Keratinocyte (primary cell): ENCODE measurements around the gene SPATA31C1. TPM values are rescaled to one million over a fixed set of nuclear protein-coding genes. Genes with fewer than 3 reads are reported as not detected.

ENCODE experiments used
- DNase-seq: peaks from one replicate; pipeline ENCODE4 v3.0.0-alpha.2; 2011; ENCODE audit warnings: low read depth, missing footprints, low spot score
- FAIRE-seq: peaks from 2 replicates; lab custom pipeline; 2011; peaks lifted over from hg19 to GRCh38; lab: Jason Lieb, UNC
- H2AFZ ChIP-seq: 2 replicates; pipeline ENCODE4 v1.6.0; 2012; ENCODE audit warnings: low read length, control low read depth, inconsistent platforms; ENCODE audit not compliant: control insufficient read depth
- H3K27ac ChIP-seq: 2 replicates; pipeline ENCODE4 v1.5.1; 2011; ENCODE audit warnings: low read length; ENCODE audit not compliant: control insufficient read depth, insufficient read depth
- H3K27me3 ChIP-seq: 3 replicates; pipeline ENCODE4 v1.6.0; 2011; ENCODE audit warnings: low read length; ENCODE audit not compliant: control insufficient read depth, insufficient read depth; ENCODE audit errors: extremely low read depth
- H3K36me3 ChIP-seq, 2 experiments: 2 replicates in 1 of 2; 3 replicates in 1 of 2; pipeline ENCODE4 v1.5.1; 2011; ENCODE audit warnings: low read length in 2 of 2, mild to moderate bottlenecking in 1 of 2; ENCODE audit not compliant: control insufficient read depth in 2 of 2, insufficient read depth in 2 of 2; ENCODE audit errors: extremely low read depth in 1 of 2
- H3K4me1 ChIP-seq: 3 replicates; pipeline ENCODE4 v1.5.1; 2011; ENCODE audit warnings: low read length; ENCODE audit not compliant: control insufficient read depth, insufficient read depth; ENCODE audit errors: extremely low read depth
- H3K4me2 ChIP-seq: 3 replicates; pipeline ENCODE4 v1.6.0; 2011; ENCODE audit warnings: low read depth, low read length; ENCODE audit not compliant: control insufficient read depth, insufficient read depth; ENCODE audit errors: extremely low read depth
- H3K4me3 ChIP-seq, 3 experiments: fragments of 200-600 bp in 1 of 3; sonication (generic) in 1 of 3; 2 replicates in 2 of 3; 3 replicates in 1 of 3; pipeline ENCODE4 v1.5.1; 2011 to 2016; ENCODE audit warnings: low read length in 3 of 3, mild to moderate bottlenecking in 3 of 3, control low read depth in 2 of 3, inconsistent platforms in 1 of 3, low read depth in 1 of 3, mixed read lengths in 1 of 3, mixed run types in 1 of 3, moderate library complexity in 1 of 3; ENCODE audit not compliant: control insufficient read depth in 2 of 3, insufficient read depth in 2 of 3; ENCODE audit errors: extremely low read depth in 1 of 3
- H3K79me2 ChIP-seq: 2 replicates; pipeline ENCODE4 v1.6.0; 2012; ENCODE audit warnings: low read length; ENCODE audit not compliant: control insufficient read depth, insufficient read depth
- H3K9ac ChIP-seq: 3 replicates; pipeline ENCODE4 v1.6.0; 2011; ENCODE audit warnings: low read length; ENCODE audit not compliant: control insufficient read depth, insufficient read depth; ENCODE audit errors: extremely low read depth
- H3K9me1 ChIP-seq: 3 replicates; pipeline ENCODE4 v1.6.0; 2011; ENCODE audit warnings: low read length; ENCODE audit not compliant: control insufficient read depth, insufficient read depth; ENCODE audit errors: extremely low read depth
- H3K9me3 ChIP-seq: 2 replicates; pipeline ENCODE4 v1.5.1; 2012; ENCODE audit warnings: low read depth, low read length; ENCODE audit not compliant: control insufficient read depth
- H4K20me1 ChIP-seq: 3 replicates; pipeline ENCODE4 v1.6.0; 2011; ENCODE audit warnings: low read length; ENCODE audit not compliant: control insufficient read depth, insufficient read depth; ENCODE audit errors: extremely low read depth
- EZH2 ChIP-seq: IDR thresholded peaks from one replicate; pipeline ENCODE4 v1.6.1; 2012; ENCODE audit warnings: inconsistent platforms, mild to moderate bottlenecking, low read length, moderate library complexity
- dilution Hi-C: fragments of 300-500 bp; cut with MboI; formaldehyde crosslinking; loops from one replicate; pipeline ENCODE4 v1.7.0; 2020; ENCODE audit warnings: low sequenced_read_pairs; ENCODE audit not compliant: extremely low pct_ligation_motif_present
- polyA plus RNA-seq, 5 experiments: library from polyadenylated mRNA; depleted of rRNA in 3 of 5; stranded (reverse) in 3 of 5; stranded (forward) in 1 of 5; unstranded in 1 of 5; fragments of >200 nt; gene quantifications; 1 replicate in 1 of 5; 2 replicates in 3 of 5; 3 replicates in 1 of 5; pipeline versions ENCODE4 v1.2.1 to v1.2.3, GENCODE V29; 2011 to 2012; ENCODE audit warnings: missing spikeins in 2 of 5, low read depth in 1 of 5, low replicate concordance in 1 of 5
- TF ChIP-seq, protein P1 (sequence below), 3 experiments: IDR thresholded peaks in 1 of 3; conservative IDR thresholded peaks in 1 of 3; optimal IDR thresholded peaks in 1 of 3; 2 replicates in 2 of 3; 3 replicates in 1 of 3; pipeline versions ENCODE3 to v1.5.1; 2011; ENCODE audit warnings: low read length in 3 of 3, mild to moderate bottlenecking in 3 of 3, moderate library complexity in 2 of 3, control low read depth in 1 of 3, inconsistent platforms in 1 of 3; ENCODE audit not compliant: insufficient read depth in 2 of 3; ENCODE audit errors: extremely low read depth in 1 of 3

Gene SPATA31C1
- polyA plus RNA-seq, 1 donor (not counting 4 experiments of a cell fraction or from before 2014, with no cell fraction given), result not detected

DNA sequence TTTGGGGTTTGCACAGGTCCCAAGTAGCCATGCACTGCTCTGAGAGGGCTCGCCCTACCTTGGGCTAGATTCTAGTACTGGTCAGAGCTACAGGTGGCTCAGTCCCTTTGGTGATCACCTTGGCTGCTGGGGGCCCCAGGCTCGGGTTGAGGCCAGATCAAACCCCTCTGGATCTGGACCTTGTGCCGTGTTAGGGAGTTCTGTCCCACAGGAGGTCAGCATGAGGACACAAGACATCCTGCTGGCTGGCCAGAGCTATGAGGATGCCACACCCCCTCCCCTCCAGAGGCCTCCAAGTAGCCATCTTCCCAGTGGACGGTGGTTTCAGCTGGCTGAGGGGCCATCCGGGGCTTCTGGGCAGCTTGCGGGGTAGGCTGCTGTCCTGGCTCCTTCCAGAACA, 46.0 kb downstream of the SPATA31C1 start:
- FAIRE-seq, result no peak
- Histone ChIP-seq H3K4me2 (no peak overlapping the region), H2AFZ (no peak overlapping the region), H3K79me2 (no peaks in the 10 kb centered on the region), H3K36me3 (peaks cover 4 to 5% of the 10 kb centered on the region in 2 experiments), H3K4me1 (no peaks in the 10 kb centered on the region), H3K27me3 (no peaks in the 10 kb centered on the region), H3K4me3 (no peak overlapping the region), H4K20me1 (no peaks in the 10 kb centered on the region), H3K9ac (no peak overlapping the region), H3K9me3 (no peaks in the 10 kb centered on the region), H3K9me1 (no peaks in the 10 kb centered on the region), H3K27ac (no peak overlapping the region)
- dilution Hi-C loops, result no loop called here
- DNase-seq, result no peak
- TF ChIP-seq, protein P1, sequence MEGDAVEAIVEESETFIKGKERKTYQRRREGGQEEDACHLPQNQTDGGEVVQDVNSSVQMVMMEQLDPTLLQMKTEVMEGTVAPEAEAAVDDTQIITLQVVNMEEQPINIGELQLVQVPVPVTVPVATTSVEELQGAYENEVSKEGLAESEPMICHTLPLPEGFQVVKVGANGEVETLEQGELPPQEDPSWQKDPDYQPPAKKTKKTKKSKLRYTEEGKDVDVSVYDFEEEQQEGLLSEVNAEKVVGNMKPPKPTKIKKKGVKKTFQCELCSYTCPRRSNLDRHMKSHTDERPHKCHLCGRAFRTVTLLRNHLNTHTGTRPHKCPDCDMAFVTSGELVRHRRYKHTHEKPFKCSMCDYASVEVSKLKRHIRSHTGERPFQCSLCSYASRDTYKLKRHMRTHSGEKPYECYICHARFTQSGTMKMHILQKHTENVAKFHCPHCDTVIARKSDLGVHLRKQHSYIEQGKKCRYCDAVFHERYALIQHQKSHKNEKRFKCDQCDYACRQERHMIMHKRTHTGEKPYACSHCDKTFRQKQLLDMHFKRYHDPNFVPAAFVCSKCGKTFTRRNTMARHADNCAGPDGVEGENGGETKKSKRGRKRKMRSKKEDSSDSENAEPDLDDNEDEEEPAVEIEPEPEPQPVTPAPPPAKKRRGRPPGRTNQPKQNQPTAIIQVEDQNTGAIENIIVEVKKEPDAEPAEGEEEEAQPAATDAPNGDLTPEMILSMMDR (optimal IDR thresholded peaks at IDR 0.05 in 1 of 3, IDR thresholded peaks at IDR 0.05 in 1 of 3, conservative IDR thresholded peaks at IDR 0.05 in 1 of 3; ENCODE audit: extremely low read depth in 1 of 3, insufficient read depth in 2 of 3, low read length in 3 of 3), result no peak
- no peak for TF ChIP-seq EZH2

DNA sequence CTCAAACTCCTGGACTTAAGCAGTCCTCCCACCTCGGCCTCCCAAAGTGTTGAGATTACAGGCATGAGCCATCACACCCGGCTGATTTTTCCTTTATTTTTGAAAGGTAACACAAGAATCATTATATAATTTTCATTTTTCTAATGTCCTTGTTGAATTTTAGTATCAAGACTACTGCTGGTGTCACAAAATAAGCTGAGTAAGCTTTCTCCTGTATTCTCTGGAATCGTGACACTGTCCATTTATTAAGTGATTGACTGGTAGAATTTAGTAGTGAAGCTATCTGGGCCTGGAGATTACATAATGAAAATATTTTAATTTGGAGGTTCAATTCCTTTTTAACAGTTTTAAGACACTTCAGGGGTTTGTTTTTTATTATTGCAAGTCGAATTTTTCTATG, 47.1 kb downstream of the SPATA31C1 start:
- no peak for DNase-seq
- H3K27me3 ChIP-seq, result no peaks in the 10 kb centered on the region
- FAIRE-seq, result no peak
- H4K20me1 ChIP-seq, result no peaks in the 10 kb centered on the region
- H3K9me1 ChIP-seq, result no peaks in the 10 kb centered on the region
- dilution Hi-C loops, result no loop called here
- H3K4me2 ChIP-seq, result no peak overlapping the region
- no peak for TF ChIP-seq EZH2
- TF ChIP-seq, protein P1 (optimal IDR thresholded peaks at IDR 0.05 in 1 of 3, IDR thresholded peaks at IDR 0.05 in 1 of 3, conservative IDR thresholded peaks at IDR 0.05 in 1 of 3; ENCODE audit: extremely low read depth in 1 of 3, insufficient read depth in 2 of 3, low read length in 3 of 3), result no peak
- no peaks in the 10 kb centered on the region for H3K4me1 ChIP-seq
- peaks cover 4 to 5% of the 10 kb centered on the region in 2 experiments for H3K36me3 ChIP-seq
- no peak overlapping the region for H3K4me3 ChIP-seq
- no peak overlapping the region for H3K9ac ChIP-seq
- no peaks in the 10 kb centered on the region for H3K9me3 ChIP-seq
- H3K27ac ChIP-seq, result no peak overlapping the region
- H2AFZ ChIP-seq, result no peak overlapping the region
- no peaks in the 10 kb centered on the region for H3K79me2 ChIP-seq
